K562 (cell line): ENCODE measurements around the gene CNKSR1. TPM values are rescaled to one million over a fixed set of nuclear protein-coding genes. Genes with fewer than 3 reads are reported as not detected.

Experiments
- CEBPZ ChIP-seq: fragments of 150-350 bp; IDR thresholded peaks from 2 replicates; pipeline ENCODE4 v1.6.1; 2014; ENCODE audit warnings: low read depth, mild to moderate bottlenecking, low read length, borderline replicate concordance
- COPS2 ChIP-seq: fragments of 450-650 bp; conservative IDR thresholded peaks from 2 replicates; pipeline ENCODE4 v1.6.1; 2016; ENCODE audit warnings: mild to moderate bottlenecking, moderate library complexity
- DNMT1 ChIP-seq: fragments of 450-650 bp; IDR thresholded peaks from 2 replicates; pipeline ENCODE4 v1.6.1; 2016; ENCODE audit warnings: antibody characterized with exemption, mild to moderate bottlenecking
- HDAC3 ChIP-seq: fragments of 450-650 bp; IDR thresholded peaks from 2 replicates; pipeline ENCODE4 v1.6.1; 2018; ENCODE audit warnings: borderline replicate concordance, mild to moderate bottlenecking, moderate library complexity; ENCODE audit not compliant: partially characterized antibody
- LEF1 ChIP-seq: fragments of 450-650 bp; IDR thresholded peaks from 2 replicates; pipeline ENCODE4 v1.6.1; 2016; ENCODE audit warnings: mild to moderate bottlenecking
- NR2C1 ChIP-seq, 2 experiments: fragments of 450-650 bp; IDR thresholded peaks; 2 replicates each; pipeline ENCODE4 v1.6.1; 2017; ENCODE audit warnings: mild to moderate bottlenecking in 2 of 2, antibody characterized with exemption in 1 of 2, inconsistent platforms in 1 of 2, missing compliant biosample characterization in 1 of 2, missing genetic modification characterization in 1 of 2
- NUFIP1 ChIP-seq: fragments of 450-650 bp; IDR thresholded peaks from 2 replicates; pipeline ENCODE4 v1.6.1; 2018; ENCODE audit not compliant: partially characterized antibody
- SLC30A9 ChIP-seq: fragments of 250-450 bp; sonication (Bioruptor Pico); IDR thresholded peaks from 2 replicates; pipeline ENCODE4 v1.8.0; 2022; ENCODE audit warnings: mild to moderate bottlenecking, moderate library complexity
- ZNF445 ChIP-seq: fragments of 250-450 bp; sonication (Bioruptor Pico); IDR thresholded peaks from 2 replicates; pipeline ENCODE4 v1.4.0; 2020; ENCODE audit warnings: low read depth, mild to moderate bottlenecking, moderate library complexity
- polyA plus RNA-seq, 8 experiments: library from polyadenylated mRNA; depleted of rRNA in 4 of 8; stranded (reverse) in 5 of 8; unstranded in 3 of 8; fragments of >200 nt; fragmentation: Nextera tagmentation in 2 of 8; fragmentation: Illumina TruSeq in 1 of 8; extraction: Ambion mirVana in 2 of 8; extraction: Trizol in 1 of 8; gene quantifications; 2 replicates each; pipeline versions ENCODE4 v1.2.1 to v1.2.3, GENCODE V29; 2011 to 2014; ENCODE audit warnings: inconsistent platforms in 1 of 8, missing spikeins in 1 of 8
- total RNA-seq, 7 experiments: library from RNA; depleted of rRNA in 6 of 7; stranded (reverse); fragments of >200 nt in 6 of 7; fragmentation: Illumina TruSeq in 2 of 7; extraction: Trizol in 2 of 7; gene quantifications; 2 replicates each; pipeline versions ENCODE4 v1.2.1 to v1.2.3, GENCODE V29; 2011 to 2021; ENCODE audit warnings: low replicate concordance in 1 of 7
- TF ChIP-seq, protein P1 (sequence below): sonication (generic); formaldehyde crosslinking; IDR thresholded peaks from 2 replicates; pipeline ENCODE4 v1.8.0; 2022; ENCODE audit warnings: mild to moderate bottlenecking, low read depth, missing genetic modification reagents
- TF ChIP-seq, protein P2 (sequence below): conservative IDR thresholded peaks from 2 replicates; pipeline ENCODE4 v1.6.1; 2011; ENCODE audit warnings: low read depth, mild to moderate bottlenecking, low read length; ENCODE audit not compliant: control insufficient read depth
- TF ChIP-seq, protein P3 (sequence below), 3 experiments: fragments of 200-800 bp in 1 of 3; fragments of 250-450 bp in 1 of 3; fragments of 450-650 bp in 1 of 3; sonication (Bioruptor Pico) in 1 of 3; sonication (Bioruptor generic) in 1 of 3; formaldehyde crosslinking in 1 of 3; IDR thresholded peaks; 2 replicates each; pipeline versions ENCODE4 v1.6.1 to v1.8.0; 2016 to 2022; ENCODE audit warnings: mild to moderate bottlenecking in 2 of 3, missing genetic modification characterization in 2 of 3, missing compliant biosample characterization in 1 of 3, moderate library complexity in 1 of 3
- TF ChIP-seq, protein P4 (sequence below): sonication (generic); formaldehyde crosslinking; IDR thresholded peaks from 2 replicates; pipeline ENCODE4 v1.8.0; 2022; ENCODE audit warnings: mild to moderate bottlenecking, missing genetic modification reagents

Gene CNKSR1
- total and polyA plus RNA-seq, 9 of the 15 experiments (the other 6 are each of a cell fraction or from before 2014, with no cell fraction given), result 0.03 to 2.8 (median 1.1) TPM

DNA sequence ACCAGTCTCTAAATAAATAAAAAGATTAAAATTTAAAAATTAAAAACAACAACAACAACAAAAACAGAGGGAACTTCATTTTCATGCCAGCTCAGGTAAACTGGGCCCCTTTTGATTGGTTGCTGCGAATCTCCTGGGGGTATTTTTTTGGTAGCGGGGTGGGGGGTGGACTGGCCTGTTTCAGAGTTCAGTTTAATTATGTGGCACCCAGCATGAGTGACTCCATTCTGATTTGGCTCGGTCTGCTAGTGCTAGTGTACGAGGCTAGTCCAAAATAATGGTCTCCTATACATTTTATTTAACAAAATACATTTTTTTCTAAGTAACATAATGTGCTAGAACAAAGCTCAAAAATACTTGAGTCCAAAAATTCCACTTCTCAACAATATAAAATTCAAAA, 47.5 kb upstream of the CNKSR1 start (continued):
- TF ChIP-seq CEBPZ (no peak), NR2C1 (IDR thresholded peaks at IDR 0.05) (no peak), NR2C1 (tag; IDR thresholded peaks at IDR 0.05) (peak; percentile 47; the same call in 1 of the 2 replicates), DNMT1 (no peak), LEF1 (no peak), ZNF445 (no peak), COPS2 (no peak), NUFIP1 (no peak), SLC30A9 (no peak), HDAC3 (no peak)
- TF ChIP-seq, protein P1, sequence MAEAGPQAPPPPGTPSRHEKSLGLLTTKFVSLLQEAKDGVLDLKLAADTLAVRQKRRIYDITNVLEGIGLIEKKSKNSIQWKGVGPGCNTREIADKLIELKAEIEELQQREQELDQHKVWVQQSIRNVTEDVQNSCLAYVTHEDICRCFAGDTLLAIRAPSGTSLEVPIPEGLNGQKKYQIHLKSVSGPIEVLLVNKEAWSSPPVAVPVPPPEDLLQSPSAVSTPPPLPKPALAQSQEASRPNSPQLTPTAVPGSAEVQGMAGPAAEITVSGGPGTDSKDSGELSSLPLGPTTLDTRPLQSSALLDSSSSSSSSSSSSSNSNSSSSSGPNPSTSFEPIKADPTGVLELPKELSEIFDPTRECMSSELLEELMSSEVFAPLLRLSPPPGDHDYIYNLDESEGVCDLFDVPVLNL (CRISPR knock-in tag), result no peak
- TF ChIP-seq, protein P2, sequence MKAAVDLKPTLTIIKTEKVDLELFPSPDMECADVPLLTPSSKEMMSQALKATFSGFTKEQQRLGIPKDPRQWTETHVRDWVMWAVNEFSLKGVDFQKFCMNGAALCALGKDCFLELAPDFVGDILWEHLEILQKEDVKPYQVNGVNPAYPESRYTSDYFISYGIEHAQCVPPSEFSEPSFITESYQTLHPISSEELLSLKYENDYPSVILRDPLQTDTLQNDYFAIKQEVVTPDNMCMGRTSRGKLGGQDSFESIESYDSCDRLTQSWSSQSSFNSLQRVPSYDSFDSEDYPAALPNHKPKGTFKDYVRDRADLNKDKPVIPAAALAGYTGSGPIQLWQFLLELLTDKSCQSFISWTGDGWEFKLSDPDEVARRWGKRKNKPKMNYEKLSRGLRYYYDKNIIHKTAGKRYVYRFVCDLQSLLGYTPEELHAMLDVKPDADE, result no peak
- TF ChIP-seq, protein P3, sequence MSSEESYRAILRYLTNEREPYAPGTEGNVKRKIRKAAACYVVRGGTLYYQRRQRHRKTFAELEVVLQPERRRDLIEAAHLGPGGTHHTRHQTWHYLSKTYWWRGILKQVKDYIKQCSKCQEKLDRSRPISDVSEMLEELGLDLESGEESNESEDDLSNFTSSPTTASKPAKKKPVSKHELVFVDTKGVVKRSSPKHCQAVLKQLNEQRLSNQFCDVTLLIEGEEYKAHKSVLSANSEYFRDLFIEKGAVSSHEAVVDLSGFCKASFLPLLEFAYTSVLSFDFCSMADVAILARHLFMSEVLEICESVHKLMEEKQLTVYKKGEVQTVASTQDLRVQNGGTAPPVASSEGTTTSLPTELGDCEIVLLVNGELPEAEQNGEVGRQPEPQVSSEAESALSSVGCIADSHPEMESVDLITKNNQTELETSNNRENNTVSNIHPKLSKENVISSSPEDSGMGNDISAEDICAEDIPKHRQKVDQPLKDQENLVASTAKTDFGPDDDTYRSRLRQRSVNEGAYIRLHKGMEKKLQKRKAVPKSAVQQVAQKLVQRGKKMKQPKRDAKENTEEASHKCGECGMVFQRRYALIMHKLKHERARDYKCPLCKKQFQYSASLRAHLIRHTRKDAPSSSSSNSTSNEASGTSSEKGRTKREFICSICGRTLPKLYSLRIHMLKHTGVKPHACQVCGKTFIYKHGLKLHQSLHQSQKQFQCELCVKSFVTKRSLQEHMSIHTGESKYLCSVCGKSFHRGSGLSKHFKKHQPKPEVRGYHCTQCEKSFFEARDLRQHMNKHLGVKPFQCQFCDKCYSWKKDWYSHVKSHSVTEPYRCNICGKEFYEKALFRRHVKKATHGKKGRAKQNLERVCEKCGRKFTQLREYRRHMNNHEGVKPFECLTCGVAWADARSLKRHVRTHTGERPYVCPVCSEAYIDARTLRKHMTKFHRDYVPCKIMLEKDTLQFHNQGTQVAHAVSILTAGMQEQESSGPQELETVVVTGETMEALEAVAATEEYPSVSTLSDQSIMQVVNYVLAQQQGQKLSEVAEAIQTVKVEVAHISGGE (CRISPR knock-in tag; IDR thresholded peaks at IDR 0.05), result peak in 1 of 3 experiments; percentile 51; a peak in 1 of 6 replicates
- TF ChIP-seq, protein P4, sequence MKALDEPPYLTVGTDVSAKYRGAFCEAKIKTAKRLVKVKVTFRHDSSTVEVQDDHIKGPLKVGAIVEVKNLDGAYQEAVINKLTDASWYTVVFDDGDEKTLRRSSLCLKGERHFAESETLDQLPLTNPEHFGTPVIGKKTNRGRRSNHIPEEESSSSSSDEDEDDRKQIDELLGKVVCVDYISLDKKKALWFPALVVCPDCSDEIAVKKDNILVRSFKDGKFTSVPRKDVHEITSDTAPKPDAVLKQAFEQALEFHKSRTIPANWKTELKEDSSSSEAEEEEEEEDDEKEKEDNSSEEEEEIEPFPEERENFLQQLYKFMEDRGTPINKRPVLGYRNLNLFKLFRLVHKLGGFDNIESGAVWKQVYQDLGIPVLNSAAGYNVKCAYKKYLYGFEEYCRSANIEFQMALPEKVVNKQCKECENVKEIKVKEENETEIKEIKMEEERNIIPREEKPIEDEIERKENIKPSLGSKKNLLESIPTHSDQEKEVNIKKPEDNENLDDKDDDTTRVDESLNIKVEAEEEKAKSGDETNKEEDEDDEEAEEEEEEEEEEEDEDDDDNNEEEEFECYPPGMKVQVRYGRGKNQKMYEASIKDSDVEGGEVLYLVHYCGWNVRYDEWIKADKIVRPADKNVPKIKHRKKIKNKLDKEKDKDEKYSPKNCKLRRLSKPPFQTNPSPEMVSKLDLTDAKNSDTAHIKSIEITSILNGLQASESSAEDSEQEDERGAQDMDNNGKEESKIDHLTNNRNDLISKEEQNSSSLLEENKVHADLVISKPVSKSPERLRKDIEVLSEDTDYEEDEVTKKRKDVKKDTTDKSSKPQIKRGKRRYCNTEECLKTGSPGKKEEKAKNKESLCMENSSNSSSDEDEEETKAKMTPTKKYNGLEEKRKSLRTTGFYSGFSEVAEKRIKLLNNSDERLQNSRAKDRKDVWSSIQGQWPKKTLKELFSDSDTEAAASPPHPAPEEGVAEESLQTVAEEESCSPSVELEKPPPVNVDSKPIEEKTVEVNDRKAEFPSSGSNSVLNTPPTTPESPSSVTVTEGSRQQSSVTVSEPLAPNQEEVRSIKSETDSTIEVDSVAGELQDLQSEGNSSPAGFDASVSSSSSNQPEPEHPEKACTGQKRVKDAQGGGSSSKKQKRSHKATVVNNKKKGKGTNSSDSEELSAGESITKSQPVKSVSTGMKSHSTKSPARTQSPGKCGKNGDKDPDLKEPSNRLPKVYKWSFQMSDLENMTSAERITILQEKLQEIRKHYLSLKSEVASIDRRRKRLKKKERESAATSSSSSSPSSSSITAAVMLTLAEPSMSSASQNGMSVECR (CRISPR knock-in tag), result no peak
